IPS-18a (cell line): ENCODE measurements around the gene TRAPPC12.

Source experiments
- H3K27ac ChIP-seq: one replicate; pipeline ENCODE4 v1.5.1; 2013; ENCODE audit warnings: low read length
- H3K27me3 ChIP-seq: one replicate; pipeline ENCODE4 v1.6.1; 2013; ENCODE audit warnings: mild to moderate bottlenecking, low read length; ENCODE audit not compliant: control insufficient read depth, insufficient read depth
- H3K36me3 ChIP-seq: one replicate; pipeline ENCODE4 v1.6.1; 2013; ENCODE audit warnings: low read depth, low read length; ENCODE audit not compliant: control insufficient read depth
- H3K4me1 ChIP-seq: one replicate; pipeline ENCODE4 v1.6.1; 2013; ENCODE audit warnings: low read depth, low read length; ENCODE audit not compliant: control insufficient read depth
- H3K4me3 ChIP-seq: one replicate; pipeline ENCODE4 v1.5.1; 2013; ENCODE audit warnings: low read length
- H3K9ac ChIP-seq: one replicate; pipeline ENCODE4 v1.6.1; 2013; ENCODE audit warnings: mild to moderate bottlenecking, low read length, moderate library complexity
- H3K9me3 ChIP-seq: one replicate; pipeline ENCODE4 v1.6.1; 2013; ENCODE audit warnings: low read depth, low read length; ENCODE audit not compliant: control insufficient read depth

Gene TRAPPC12

GRCh38 chr2:3527886-3528785, 148.6 kb downstream of the TRAPPC12 start:
- Histone ChIP-seq H3K27ac (no peak overlapping the region), H3K4me3 (no peak overlapping the region), H3K4me1 (no peaks in the 10 kb centered on the region), H3K9ac (no peak overlapping the region), H3K36me3 (no peaks in the 10 kb centered on the region), H3K27me3 (no peaks in the 10 kb centered on the region), H3K9me3 (no peaks in the 10 kb centered on the region)
